Muscle layer of colon (tissue), 2 donors: ENCODE results near the gene KLF16.

Experiments used
- H3K27ac ChIP-seq: one replicate; pipeline ENCODE4 v1.7.0; 2013; ENCODE audit warnings: low read depth, mild to moderate bottlenecking, low read length, moderate library complexity
- H3K27me3 ChIP-seq, 2 donors: one replicate each; pipeline ENCODE4 v1.7.0; 2013; ENCODE audit warnings: low read length in 2 of 2, mild to moderate bottlenecking in 2 of 2; ENCODE audit not compliant: insufficient read depth in 2 of 2, control insufficient read depth in 1 of 2
- H3K36me3 ChIP-seq: one replicate; pipeline ENCODE4 v1.7.0; 2013; ENCODE audit warnings: mild to moderate bottlenecking, low read length; ENCODE audit not compliant: insufficient read depth
- H3K4me1 ChIP-seq: one replicate; pipeline ENCODE4 v1.7.0; 2013; ENCODE audit warnings: mild to moderate bottlenecking, low read length; ENCODE audit not compliant: insufficient read depth
- H3K4me3 ChIP-seq, 2 donors: one replicate each; pipeline ENCODE4 v1.7.0; 2013; ENCODE audit warnings: low read length in 2 of 2, low read depth in 1 of 2, mild to moderate bottlenecking in 1 of 2, moderate library complexity in 1 of 2
- H3K9ac ChIP-seq: one replicate; pipeline ENCODE4 v1.7.0; 2013; ENCODE audit warnings: low read length
- H3K9me3 ChIP-seq: one replicate; pipeline ENCODE4 v1.7.0; 2013; ENCODE audit warnings: mild to moderate bottlenecking, low read length
- donor health status: abdominal sarcoma.
- donor health status: Adenocarcinoma of cecum.

KLF16 gene

GRCh38 chr19:1804858-1805257 lies 58.5 kb downstream of the KLF16 start:
- Histone ChIP-seq H3K27me3 (no peaks in the 10 kb centered on the region), H3K4me3 (no peak overlapping the region), H3K36me3 (no peaks in the 10 kb centered on the region), H3K27ac (no peak overlapping the region), H3K9ac (no peak overlapping the region), H3K4me1 (no peaks in the 10 kb centered on the region), H3K9me3 (no peaks in the 10 kb centered on the region)
